ENCODE measurements around the gene OR5AP2.

DNA sequence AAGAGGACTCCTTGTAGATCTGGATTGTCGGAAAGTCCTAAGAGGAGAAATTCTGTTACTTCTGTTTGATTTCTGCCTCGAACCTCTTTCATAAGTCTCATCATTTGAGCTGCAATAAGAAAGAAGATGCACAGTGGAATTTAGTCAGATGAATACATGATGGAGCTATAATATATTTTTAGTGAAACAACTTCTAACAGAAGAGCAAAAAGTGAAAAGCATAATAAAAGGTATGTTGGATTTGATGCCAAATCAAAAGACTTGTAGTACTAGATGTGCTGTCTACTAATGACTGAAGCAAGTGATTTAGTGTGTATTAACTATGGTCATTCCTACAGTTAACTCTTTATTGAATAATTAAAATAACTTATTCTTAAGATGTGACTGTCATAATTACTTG is at the start of gene OR5AP2:
- TF ChIP-seq, protein P1, sequence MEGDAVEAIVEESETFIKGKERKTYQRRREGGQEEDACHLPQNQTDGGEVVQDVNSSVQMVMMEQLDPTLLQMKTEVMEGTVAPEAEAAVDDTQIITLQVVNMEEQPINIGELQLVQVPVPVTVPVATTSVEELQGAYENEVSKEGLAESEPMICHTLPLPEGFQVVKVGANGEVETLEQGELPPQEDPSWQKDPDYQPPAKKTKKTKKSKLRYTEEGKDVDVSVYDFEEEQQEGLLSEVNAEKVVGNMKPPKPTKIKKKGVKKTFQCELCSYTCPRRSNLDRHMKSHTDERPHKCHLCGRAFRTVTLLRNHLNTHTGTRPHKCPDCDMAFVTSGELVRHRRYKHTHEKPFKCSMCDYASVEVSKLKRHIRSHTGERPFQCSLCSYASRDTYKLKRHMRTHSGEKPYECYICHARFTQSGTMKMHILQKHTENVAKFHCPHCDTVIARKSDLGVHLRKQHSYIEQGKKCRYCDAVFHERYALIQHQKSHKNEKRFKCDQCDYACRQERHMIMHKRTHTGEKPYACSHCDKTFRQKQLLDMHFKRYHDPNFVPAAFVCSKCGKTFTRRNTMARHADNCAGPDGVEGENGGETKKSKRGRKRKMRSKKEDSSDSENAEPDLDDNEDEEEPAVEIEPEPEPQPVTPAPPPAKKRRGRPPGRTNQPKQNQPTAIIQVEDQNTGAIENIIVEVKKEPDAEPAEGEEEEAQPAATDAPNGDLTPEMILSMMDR (IDR thresholded peaks at IDR 0.05) = no peak
- no peak for TF ChIP-seq POLR2A (IDR thresholded peaks at IDR 0.05)
